Left ventricle myocardium inferior (tissue), 1 donor: Measurements from ENCODE around the gene FBXO24. TPM values are rescaled to one million over a fixed set of nuclear protein-coding genes. Genes with fewer than 3 reads are reported as not detected.
"Not testable (repeated sequence)": the region's sequence is repeated elsewhere in the genome, so short reads cannot be mapped to it uniquely, and the experiment has no call there.

Source experiments
- DNase-seq: peaks from one replicate; pipeline ENCODE4 v3.0.0-alpha.2; 2020
- H3K27ac ChIP-seq: fragments of 200-600 bp; replicated peaks from 2 replicates; pipeline ENCODE4 v1.8.0; 2021
- H3K27me3 ChIP-seq: fragments of 200-600 bp; 2 replicates; pipeline ENCODE4 v1.8.0; 2021; ENCODE audit warnings: low read depth
- H3K36me3 ChIP-seq: fragments of 200-600 bp; 2 replicates; pipeline ENCODE4 v1.8.0; 2021
- H3K4me1 ChIP-seq: fragments of 200-600 bp; 2 replicates; pipeline ENCODE4 v1.8.0; 2021
- H3K4me3 ChIP-seq: fragments of 200-600 bp; 2 replicates; pipeline ENCODE4 v1.8.0; 2021; ENCODE audit warnings: mild to moderate bottlenecking, moderate library complexity
- H3K9me3 ChIP-seq: fragments of 200-600 bp; replicated peaks from 2 replicates; pipeline ENCODE4 v1.8.0; 2021
- CTCF ChIP-seq: fragments of 200-600 bp; IDR thresholded peaks from 2 replicates; pipeline ENCODE4 v1.8.0; 2021; ENCODE audit warnings: antibody characterized with exemption, mild to moderate bottlenecking, borderline replicate concordance
- intact Hi-C: fragments of 100-400 bp; cut with micrococcal nuclease; formaldehyde crosslinking; loops from one replicate; pipeline ENCODE4 v1.11.0; 2022
- total RNA-seq: library from RNA; stranded (reverse); fragmentation: NEBNext Ultra II Directional; extraction: Animal tissue kit (Norgen Biotek cat#: 25700); gene quantifications from one replicate; pipeline ENCODE4 v1.2.1, GENCODE V29; 2021
- donor health status: DM: no; HTN: yes; CAD: no; lungs with severe emphysema.

The FBXO24 gene
- total RNA-seq, 1 donor from 2014 or later = 0.25 TPM

- no peak for TF ChIP-seq CTCF
- Histone ChIP-seq H3K4me3 (peak overlapping the region; percentile 95), H3K4me1 (peaks cover 41% of the 10 kb centered on the region), H3K27ac (no peak overlapping the region), H3K36me3 (no peaks in the 10 kb centered on the region), H3K9me3 (no peaks in the 10 kb centered on the region), H3K27me3 (no peaks in the 10 kb centered on the region)
- DNase-seq = no peak
- intact Hi-C loops = loop anchor here (10.0 kb wide), 1 partner anchor 65 kb away; the partner anchor contains the start of gene TSC22D4
These were observed 45.9 kb upstream of the FBXO24 start for GRCh38 chr7:100540073-100540723.

DNA sequence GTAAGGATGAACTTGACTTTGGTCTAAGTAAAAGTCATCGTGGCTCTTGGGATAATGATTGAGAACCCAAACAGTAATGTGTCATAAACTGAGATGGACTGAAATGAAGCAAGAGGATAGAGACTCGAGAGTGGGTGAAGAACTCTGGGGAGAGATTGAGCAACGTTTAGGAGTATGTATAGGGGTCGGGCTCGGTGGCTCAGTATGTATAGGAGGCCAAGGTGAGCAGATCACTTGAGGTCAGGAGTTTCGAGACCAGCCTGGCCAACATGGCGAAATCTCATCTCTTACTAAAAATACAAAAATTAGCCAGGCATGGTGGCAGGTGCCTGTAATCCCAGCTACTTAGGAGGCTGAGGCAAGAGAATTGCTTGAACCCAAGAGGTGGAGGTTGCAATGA, 44.8 kb upstream of the FBXO24 start:
- not testable (repeated sequence) for H3K9me3 ChIP-seq, H3K27me3 ChIP-seq, H3K27ac ChIP-seq, H3K36me3 ChIP-seq, H3K4me3 ChIP-seq, DNase-seq
- H3K4me1 ChIP-seq = peaks cover 52% of the 10 kb centered on the region
- intact Hi-C loops = loop anchor here (10.0 kb wide), 1 partner anchor 67 kb away; the partner anchor contains the start of gene TSC22D4

- no peak for DNase-seq
- no peak for TF ChIP-seq CTCF
- Histone ChIP-seq H3K4me3 (no peak overlapping the region), H3K27ac (peak overlapping the region; percentile 90), H3K36me3 (no peaks in the 10 kb centered on the region), H3K27me3 (no peaks in the 10 kb centered on the region), H3K9me3 (no peaks in the 10 kb centered on the region), H3K4me1 (peaks cover 68% of the 10 kb centered on the region)
- intact Hi-C loops = loop anchor here (10.0 kb wide), 1 partner anchor 69 kb away; the partner anchor contains the start of gene TSC22D4
These were observed 42.5 kb upstream of the FBXO24 start for GRCh38 chr7:100543586-100543985.

GRCh38 chr7:100544386-100544785, 41.7 kb upstream of the FBXO24 start:
- intact Hi-C loops = loop anchor here (10.0 kb wide), 1 partner anchor 70 kb away; the partner anchor contains the start of gene TSC22D4
- Histone ChIP-seq H3K4me3 (no peak overlapping the region), H3K9me3 (no peaks in the 10 kb centered on the region), H3K36me3 (peaks cover 4% of the 10 kb centered on the region), H3K4me1 (peaks cover 70% of the 10 kb centered on the region), H3K27me3 (no peaks in the 10 kb centered on the region), H3K27ac (peak overlapping the region; percentile 90)
- no peak for DNase-seq
- no peak for TF ChIP-seq CTCF

DNA sequence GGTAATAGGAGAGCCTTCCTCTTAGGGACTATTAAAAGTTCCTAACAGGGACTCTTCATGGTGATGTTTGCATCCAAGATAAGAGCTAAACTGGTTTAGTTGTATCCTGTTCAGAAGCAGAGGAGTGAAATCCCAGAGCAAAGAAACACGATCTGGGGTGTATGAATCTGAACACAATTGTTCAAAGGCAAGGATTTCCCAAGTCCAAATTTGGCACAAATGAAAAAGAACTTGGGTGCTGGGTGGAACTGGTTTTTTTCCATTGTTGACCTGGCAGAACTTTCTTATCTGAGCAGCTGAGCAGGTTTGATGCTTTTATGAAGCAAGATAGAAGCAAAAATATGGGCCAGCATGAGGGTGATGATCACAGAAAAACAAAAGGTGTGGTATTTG, 41.2 kb upstream of the FBXO24 start:
- Histone ChIP-seq H3K27me3 (no peaks in the 10 kb centered on the region), H3K9me3 (no peaks in the 10 kb centered on the region), H3K4me1 (peaks cover 65% of the 10 kb centered on the region), H3K4me3 (no peak overlapping the region), H3K27ac (peak overlapping the region; percentile 90), H3K36me3 (peaks cover 4% of the 10 kb centered on the region)
- TF ChIP-seq CTCF = no peak
- intact Hi-C loops = loop anchor here (10.0 kb wide), 1 partner anchor 70 kb away; the partner anchor contains the start of gene TSC22D4
- DNase-seq = no peak
